Right renal cortex interstitium (tissue), 3 donors: ENCODE results near the gene LIPC. TPM values are rescaled to one million over a fixed set of nuclear protein-coding genes. Genes with fewer than 3 reads are reported as not detected.
A peak's percentile ranks its signal among the peaks of the same experiment; 100 is the strongest.

Experiments used
- DNase-seq, 3 donors: peaks; one replicate each; pipeline ENCODE4 v3.0.0-alpha.2; 2013; ENCODE audit warnings: low read depth in 3 of 3, low spot score in 2 of 3
- polyA plus RNA-seq, 3 donors: library from polyadenylated mRNA; unstranded; fragments of 120-200 nt; gene quantifications; one replicate each; pipeline ENCODE4 v1.2.1, GENCODE V29; 2013; ENCODE audit not compliant: insufficient read length in 3 of 3

LIPC gene
- polyA plus RNA-seq, 3 donors: 11.8 to 15.5 (median 14.0) TPM

DNA sequence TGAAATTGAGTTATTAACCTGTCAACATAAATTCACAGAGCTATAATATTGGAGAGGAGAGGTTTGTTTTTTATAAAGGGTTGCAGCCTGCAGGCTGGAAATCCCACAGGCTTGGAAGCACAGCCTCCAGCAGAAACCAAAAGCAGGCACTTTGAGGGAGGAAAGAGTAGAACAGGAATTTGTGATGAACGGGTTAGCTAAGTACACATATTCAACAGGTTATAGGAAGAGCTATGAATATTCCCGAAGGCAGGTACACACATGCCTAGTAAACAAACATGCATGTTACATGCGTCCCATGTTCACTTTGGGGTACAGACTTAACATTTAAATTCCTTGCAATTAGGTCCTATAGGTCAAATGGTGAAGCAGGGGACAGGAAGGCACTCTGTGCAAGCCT lies 25.9 kb upstream of the LIPC start:
- no peak for DNase-seq

DNA sequence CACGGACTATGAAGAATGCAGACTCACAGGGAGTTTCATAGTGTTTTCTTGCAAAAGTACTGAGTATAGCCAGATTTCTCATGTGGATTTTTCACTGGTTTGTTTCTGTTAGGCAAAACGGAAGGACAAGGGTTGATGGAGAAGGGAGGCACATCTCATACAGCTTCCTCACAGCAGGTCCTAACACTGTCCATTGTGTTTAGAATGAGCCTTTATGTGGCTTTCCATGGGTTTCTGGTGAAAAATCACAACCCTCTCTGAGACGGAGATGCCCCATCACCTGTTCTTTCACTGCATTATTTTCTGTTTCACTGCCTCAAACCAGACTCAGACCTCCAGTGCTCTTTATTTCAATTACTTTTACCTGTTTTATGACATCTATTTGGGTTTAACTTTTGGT lies 25.0 kb upstream of the LIPC start:
- DNase-seq: no peak

DNA sequence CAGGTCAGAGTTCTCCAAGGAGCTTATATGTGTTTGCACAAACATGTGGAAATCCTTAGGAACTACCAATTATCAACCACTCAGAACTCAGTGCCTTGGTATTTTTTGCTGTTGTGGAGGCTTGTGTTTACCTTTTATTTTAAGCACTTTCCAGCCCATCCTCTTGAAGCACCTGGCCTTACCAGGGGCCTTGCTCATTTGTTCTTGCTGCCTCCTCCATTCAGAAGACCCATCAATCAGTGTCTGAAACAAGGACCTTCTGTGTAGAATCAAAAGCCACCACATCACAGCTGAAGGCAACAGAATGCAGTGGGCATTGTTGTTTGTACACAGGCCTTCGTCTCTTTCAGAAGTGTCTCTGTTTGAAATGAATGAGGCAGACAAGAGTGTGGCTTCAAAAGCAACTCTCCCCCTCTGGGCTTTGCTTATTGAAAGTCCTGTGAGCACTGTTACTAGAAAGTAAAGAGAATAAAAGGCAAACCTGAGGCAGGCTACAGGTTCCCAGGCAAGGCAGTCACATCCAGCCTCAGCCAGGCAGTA lies 24.5 kb upstream of the LIPC start:
- no peak for DNase-seq

DNA sequence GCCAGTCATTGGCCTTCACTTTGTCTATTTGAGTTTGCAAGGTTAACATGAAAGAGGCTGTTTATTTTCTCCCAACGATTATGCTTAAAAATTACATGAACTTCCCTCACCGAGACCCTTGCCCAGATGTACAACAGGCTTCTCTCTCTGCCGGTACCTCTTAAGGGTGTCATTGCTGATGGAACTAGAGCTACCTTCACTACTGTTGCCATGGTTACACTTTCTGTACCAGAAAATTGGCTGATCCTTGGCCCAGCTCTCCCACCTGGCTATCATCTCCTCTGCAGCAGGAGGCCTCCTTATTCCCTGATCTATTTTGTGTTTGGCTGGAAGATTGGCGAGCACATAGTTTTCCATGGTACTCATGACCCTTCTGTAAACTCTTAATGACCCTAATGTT lies 24.0 kb upstream of the LIPC start:
- no peak for DNase-seq

DNA sequence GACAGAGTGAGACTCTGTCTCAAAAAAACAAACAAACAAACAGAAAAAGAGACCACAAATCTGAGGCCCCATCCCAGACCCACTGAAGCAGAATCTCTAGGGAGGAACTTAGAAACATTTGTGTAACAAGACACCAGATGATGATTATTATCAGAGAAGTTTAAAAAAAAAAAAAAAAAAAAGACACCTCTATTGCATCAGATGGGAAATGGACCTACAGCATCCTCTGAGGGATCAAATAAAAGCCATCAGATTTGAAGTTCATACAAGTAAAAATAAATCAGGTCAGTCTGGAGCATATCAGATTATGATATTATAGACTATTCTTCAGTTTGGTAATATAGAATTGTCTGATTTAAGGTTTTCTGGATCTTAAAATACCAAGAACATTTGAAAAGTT lies 21.9 kb upstream of the LIPC start:
- DNase-seq: no peak

DNA sequence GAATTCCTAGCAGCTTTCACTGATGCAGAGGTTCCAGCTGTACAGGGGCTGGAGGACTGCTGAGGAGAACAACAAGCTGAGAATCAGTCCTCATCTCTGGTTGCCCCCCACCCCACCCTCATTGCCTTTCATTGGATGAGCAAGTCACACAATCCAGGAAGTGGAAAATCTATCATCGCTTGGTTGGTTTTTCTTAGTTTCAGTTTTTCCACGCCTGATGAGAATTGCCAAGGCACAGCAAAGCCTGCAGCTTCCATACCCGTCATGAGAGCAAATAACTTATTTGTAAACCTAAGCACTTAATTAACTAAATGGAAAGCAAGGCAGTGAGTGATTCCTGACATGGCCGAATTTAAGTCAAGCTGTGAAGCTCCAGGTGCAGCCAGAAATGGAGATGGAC lies 21.4 kb upstream of the LIPC start:
- peak in 2 of 3 donors; percentile 37 to 44 for DNase-seq

DNA sequence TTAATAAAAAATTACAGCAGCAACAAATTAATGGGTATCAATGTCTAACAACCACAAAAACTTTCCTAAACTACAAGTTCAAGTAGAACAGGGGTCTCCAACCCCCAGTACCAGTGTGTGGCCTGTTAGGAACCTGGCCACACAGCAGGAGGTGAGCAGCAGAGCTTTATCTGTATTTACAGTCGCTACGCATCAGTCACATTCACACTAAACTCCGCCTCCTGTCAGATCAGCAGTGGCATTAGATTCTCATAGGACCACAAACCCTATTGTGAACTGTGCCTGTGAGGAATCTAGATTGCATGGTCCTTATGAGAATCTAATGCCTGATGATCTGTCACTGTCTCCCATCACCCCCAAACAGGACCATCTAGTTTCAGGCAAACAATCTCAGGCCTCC lies 18.5 kb upstream of the LIPC start:
- DNase-seq: no peak

DNA sequence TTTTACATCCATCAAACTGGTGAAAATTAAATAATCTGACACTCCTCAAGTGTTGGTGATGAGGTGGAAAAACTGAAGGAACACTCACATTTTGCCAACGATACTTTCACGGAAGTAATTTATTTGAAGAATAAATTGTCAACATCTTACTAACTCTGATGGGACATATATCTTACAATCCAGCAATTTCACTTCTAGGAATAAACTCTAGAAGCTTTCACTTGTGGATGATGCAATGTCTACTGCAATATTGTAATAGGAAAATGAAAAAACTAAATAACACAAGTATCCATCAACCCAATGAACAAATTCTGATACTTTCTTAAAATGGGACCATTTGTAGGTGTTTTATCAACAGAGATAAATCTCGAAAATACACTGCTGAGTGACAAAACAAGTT lies 16.2 kb upstream of the LIPC start:
- no peak for DNase-seq

DNA sequence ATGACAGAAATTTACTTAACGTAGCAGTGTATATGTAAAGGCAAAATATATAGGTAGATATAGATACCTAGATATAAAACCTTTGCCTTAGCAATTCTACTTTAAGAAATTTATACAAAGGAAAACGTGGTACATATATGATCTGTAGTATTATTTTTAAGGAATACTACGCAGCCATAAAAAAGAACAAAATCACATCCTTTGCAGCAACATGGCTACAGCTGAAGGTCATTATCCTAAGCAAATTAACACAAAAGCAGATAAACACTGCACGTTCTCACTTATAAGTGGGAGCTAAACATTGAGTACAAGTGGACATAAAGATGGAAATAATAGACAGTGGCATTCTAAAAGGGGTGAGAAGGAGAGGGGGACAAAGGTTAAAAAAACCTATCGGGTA lies 14.8 kb upstream of the LIPC start:
- DNase-seq: no peak

DNA sequence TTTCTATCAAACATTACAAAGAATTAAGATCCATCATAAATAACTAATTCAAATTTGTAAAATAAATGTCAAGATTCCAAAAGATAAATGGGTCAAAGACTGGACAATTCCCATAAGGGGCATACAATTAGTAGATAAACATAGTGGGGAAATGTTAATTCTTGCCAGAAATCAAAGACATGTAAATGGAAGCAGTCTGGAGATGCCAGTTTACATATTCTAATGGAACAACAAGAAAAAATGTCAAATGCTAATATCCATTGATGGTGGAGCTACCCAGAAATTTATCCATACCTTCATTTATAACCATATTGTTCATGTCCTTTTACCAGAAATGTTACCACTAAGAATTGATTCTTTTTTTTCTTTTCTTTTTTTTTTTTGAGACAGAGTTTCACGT lies 13.7 kb upstream of the LIPC start:
- DNase-seq: no peak

DNA sequence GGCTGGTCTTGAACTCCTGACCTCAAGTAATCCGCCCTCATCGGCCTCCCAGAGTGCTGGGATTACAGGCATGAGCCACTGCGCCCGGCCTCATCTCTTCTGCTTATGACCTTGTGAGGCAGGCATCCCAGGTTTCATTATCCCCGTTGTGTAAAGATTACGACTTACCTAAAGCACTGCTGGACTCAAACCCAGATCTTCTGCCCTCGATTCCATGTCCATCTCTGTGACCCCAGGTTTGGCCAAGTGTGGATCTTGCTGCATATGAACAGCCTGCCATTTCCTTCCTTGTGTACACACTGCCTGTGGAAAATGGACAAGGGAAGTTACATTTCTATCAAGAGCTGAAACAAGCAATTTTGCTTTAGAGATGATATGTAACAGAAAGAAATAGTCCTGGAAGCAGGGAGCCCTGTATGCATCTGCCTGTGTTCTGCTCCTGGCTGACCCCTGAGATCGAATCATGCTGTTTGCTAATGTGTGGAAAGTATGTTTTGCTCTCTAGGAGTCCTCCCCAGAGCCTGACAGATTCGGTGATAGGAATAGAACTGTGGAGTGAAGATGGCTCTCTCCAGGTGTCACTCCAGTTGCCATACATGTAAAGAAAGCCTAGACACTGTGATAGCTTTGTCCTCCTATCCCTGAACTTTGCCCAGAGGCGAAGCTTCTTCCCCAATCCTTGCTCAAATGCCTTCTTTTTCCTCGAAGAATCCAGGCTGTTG lies 11.8 kb upstream of the LIPC start:
- DNase-seq: no peak

DNA sequence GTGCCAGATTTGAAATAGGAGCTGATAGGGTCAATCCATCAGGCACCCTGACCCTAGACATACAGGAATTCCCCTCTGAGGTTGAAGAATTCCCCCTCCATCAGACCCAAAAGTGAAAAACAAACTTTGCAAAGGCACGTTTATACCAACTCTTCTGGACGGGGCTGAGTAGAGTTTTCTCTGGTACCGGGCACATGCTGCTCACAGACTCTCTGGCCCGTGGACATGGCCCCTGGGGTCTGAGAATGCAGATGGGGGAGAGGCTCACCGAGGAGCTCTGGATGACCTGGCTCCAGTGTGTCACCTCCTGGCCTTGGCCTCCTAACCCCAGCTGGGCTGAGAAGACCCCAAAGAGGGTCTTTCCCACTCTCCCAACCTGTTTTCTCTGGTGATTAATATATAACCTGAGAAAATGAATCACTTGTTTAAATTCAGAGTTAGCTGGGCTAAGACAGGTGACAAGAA lies 11.2 kb upstream of the LIPC start:
- no peak for DNase-seq

DNA sequence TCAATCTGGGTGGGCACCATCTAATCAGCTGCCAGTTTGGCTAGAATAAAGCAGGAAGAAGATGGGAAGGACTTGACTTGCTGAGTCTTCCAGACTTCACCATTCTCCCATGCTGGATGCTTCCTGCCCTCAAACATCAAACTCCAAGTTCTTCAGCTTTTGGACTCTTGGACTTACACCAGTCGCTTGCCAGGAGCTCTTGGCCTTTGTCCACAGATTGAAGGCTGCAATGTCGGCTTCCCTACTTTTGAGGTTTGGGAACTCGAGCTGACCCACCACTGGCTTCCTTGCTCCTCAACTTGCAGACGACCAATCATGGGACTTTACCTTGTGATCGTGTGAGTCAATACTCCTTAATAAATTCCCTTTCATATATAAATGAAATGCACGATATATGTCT lies 8.6 kb upstream of the LIPC start:
- no peak for DNase-seq

DNA sequence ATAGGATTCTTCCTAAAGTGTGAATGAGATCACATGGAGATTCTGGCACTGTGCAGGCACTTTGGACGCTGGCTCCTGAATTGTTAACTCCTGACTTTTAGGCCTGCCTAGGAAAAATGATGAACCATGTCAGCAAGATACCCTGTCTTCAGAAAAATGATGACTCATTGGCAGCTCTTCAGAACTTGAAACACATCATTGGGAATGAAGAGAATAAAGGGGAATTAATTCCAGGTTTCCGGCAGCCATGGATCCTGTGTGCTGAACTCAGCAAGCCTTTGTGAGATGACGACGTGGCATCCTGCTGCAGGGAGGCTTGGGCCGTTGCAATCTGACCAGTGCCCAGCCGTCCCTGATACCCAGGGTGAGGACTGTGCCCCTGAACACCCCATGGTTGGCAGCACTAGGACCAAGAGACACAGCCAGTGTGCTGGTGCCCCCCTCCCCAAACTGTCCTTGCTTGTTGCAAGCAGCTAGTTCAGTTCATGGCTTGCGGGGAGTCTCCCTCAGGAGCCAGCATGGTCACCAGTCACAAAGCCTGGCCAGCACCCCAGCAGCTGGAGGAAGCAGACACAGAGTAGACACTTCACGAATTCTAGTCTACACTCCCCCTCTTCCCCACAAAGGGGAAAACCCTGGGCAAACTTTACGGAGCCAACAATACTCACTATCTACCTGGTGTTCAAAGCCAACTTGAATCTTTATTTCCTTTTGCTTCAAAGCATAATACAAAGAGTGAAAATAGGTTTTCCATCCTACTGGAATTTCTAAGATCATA lies 7.8 kb upstream of the LIPC start:
- no peak for DNase-seq

DNA sequence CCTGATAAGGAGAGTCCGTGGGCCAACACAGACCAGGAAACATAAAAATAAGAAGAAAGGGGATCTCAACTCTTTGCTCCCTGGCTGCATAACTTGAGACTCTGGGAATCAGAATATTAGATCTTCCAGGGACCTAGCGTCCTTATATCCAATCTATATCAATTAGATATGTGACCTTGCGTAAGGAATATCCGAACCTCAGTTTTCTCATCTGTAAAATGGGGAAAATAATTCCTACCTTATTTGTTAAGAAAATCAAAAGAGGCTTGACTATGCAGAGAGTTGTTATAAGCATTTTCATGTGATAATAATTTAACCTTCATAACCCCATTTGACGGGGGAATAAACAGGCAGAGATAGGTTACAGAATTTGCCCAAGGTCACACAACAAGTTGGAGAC lies 7.1 kb upstream of the LIPC start:
- no peak for DNase-seq

DNA sequence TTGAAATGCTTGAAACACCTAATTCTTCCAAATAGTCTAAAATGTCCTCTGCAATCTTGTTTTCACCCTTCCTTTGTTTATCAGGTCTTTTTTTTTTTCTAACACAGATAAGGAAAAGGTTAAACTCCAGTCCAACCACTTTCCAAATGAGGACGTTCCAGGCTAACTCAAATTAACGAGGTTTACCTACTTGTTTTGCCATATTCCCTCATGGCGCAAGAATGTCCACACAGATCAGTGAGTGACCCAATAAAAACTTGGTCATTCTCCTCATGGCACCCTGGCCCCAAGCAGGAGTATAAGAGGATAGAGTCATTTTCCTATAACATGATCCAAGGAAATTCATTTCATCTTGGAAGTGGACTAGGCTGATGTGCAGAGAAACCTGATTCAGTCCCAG lies 6.6 kb upstream of the LIPC start:
- no peak for DNase-seq

DNA sequence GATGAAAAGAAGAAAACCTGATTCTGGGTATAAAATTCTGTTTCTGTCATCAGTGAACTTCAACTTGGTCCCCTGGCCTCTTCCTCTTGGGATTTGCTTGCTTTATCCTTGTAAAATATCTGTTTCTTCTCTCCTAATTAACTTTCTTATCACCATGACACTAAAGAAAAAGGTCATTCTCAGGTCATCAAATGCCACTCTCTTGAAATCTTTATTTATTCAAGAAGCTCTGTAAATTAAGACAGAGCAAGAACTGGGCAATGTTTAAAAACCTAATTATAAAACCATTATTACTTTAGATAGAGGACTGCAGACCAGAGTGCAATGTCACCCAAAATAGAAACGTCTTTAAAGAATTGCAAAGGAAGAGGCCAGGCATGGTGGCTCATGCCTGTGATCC lies 6.0 kb upstream of the LIPC start:
- no peak for DNase-seq

DNA sequence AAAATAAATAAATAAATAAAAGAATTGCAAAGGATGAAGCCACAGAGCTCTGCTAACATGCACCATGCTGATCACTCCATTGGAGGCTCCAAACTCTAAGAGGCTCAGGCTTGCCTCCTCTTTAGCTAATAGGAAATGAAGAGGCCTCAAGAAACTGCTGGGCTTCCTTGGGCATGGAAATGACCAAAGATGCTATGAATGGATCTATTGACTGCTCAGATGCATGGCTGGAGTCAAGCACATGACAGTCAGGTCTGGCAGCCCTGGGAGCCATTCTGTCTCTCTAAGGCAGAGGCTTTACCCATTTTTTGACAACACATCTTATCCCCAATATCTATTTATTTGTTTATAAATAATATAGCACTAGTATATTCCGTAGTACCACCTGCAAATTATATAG lies 5.3 kb upstream of the LIPC start:
- DNase-seq: no peak

DNA sequence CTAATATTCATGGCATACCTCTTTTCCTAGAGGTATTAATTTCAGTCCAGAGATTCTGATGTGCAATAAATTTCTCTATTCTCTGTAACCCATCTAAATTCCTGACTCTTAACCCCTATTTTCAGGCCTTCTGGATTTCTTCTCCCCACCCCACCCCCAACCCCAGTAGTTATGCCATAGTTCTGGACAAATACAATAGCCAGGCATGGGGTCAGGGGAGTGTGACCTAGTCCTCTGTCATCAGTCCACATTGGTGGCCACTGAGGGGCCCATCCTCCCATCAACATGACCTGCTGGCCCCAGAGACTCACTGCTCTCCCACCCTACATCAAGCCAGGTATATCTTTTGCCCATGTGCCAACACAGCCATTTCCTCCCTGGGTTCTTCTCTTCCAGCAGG lies 3.8 kb upstream of the LIPC start:
- DNase-seq: no peak

DNA sequence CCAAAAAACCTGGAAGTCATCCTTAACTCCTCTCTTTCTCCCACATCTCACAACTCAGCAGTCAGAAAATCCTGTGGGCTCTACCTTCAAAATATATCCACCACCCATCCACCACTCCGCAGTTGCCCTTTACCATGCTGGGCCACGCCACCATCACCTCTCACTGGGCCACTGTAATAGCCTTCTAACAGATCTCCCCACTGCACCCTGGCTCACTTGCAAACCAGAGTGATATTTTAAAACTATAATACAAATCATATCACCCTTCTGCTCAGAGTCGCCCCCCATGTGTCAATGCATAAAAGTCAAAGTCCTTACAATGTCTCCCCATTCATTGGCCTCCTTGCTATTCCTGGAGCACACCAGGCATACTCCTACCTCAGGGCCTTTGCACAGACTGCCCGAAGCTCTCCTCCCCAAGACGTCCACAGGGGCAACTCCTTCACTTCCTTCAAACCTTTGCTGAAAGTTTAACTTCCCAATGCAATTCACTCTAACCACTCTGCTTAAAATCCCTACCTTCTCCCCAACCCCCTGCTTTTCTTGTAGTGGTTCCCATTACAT lies 1.5 kb upstream of the LIPC start:
- DNase-seq: no peak

DNA sequence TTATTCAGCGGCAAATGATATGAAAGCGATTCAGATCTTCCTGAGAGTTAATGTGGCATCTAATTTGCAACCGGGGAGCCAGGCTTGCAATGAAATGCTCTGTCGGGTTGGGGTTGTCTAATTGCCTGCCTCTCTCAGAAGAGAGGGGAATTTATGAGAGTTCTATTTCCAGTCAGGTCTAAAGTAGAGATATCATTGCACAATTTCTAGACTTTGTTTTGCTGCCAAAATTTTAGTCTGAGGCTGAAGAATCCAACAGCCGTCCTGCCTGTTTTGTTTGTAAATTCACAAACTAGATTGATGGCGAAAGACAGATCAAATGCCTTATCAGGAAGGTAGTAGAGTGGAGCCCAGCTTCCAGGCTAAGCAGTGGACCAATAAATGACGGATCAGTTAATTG lies 610 bp downstream of the LIPC start:
- DNase-seq: no peak
